ENCODE data around the gene WDCP.
"Not testable (repeated sequence)": the region's sequence is repeated elsewhere in the genome, so short reads cannot be mapped to it uniquely, and the experiment has no call there.

The WDCP gene

GRCh38 chr2:24016376-24016761 is 30.8 kb downstream of the WDCP start:
- no peak overlapping the region for H3K9ac ChIP-seq (ENCODE audit: low read length)
- H4K20me1 ChIP-seq (ENCODE audit: insufficient read depth, low read length), result no peaks in the 10 kb centered on the region
- no peak for DNase-seq
- H3K4me1 ChIP-seq (ENCODE audit: low read length), result no peaks in the 10 kb centered on the region
- H3K4me3 ChIP-seq (ENCODE audit: low read length), result no peak overlapping the region
- H3K27me3 ChIP-seq (replicated peaks; ENCODE audit: insufficient read depth, low read length), result no peaks in the 10 kb centered on the region
- H3K4me2 ChIP-seq (ENCODE audit: low read depth, low read length), result no peak overlapping the region
- no peaks in the 10 kb centered on the region for H3K79me2 ChIP-seq (ENCODE audit: low read length)
- H3K9me2 ChIP-seq (replicated peaks; ENCODE audit: insufficient read depth, low read length), result no peaks in the 10 kb centered on the region
- H3F3A ChIP-seq (ENCODE audit: insufficient read depth, low read length), result no peaks in the 10 kb centered on the region
- no peaks in the 10 kb centered on the region for H3K9me3 ChIP-seq (replicated peaks; ENCODE audit: insufficient read depth, low read length)
- no peak for TF ChIP-seq EZH2 (optimal IDR thresholded peaks at IDR 0.05; ENCODE audit: low read depth, low read length)
- TF ChIP-seq EZH2phosphoT487 (IDR thresholded peaks at IDR 0.05; ENCODE audit: low read length), result no peak
- no peak for TF ChIP-seq CTCF (IDR thresholded peaks at IDR 0.05; ENCODE audit: low read length)
- no peaks in the 10 kb centered on the region for H3K36me3 ChIP-seq (replicated peaks; ENCODE audit: insufficient read depth, low read length)
- no peak overlapping the region for H3K27ac ChIP-seq (ENCODE audit: low read length)
- no peak overlapping the region for H2AFZ ChIP-seq (ENCODE audit: low read length)

- no peak overlapping the region for H2AFZ ChIP-seq (ENCODE audit: low read length)
- no peak overlapping the region for H3K27ac ChIP-seq (ENCODE audit: low read length)
- H3K4me2 ChIP-seq (ENCODE audit: low read depth, low read length), result no peak overlapping the region
- no peaks in the 10 kb centered on the region for H3K36me3 ChIP-seq (replicated peaks; ENCODE audit: insufficient read depth, low read length)
- H3K4me3 ChIP-seq (ENCODE audit: low read length), result no peak overlapping the region
- no peaks in the 10 kb centered on the region for H3K9me2 ChIP-seq (replicated peaks; ENCODE audit: insufficient read depth, low read length)
- H3K27me3 ChIP-seq (replicated peaks; ENCODE audit: insufficient read depth, low read length), result no peaks in the 10 kb centered on the region
- H4K20me1 ChIP-seq (ENCODE audit: insufficient read depth, low read length), result no peaks in the 10 kb centered on the region
- H3F3A ChIP-seq (ENCODE audit: insufficient read depth, low read length), result no peaks in the 10 kb centered on the region
- no peaks in the 10 kb centered on the region for H3K4me1 ChIP-seq (ENCODE audit: low read length)
- no peaks in the 10 kb centered on the region for H3K79me2 ChIP-seq (ENCODE audit: low read length)
- H3K9me3 ChIP-seq (replicated peaks; ENCODE audit: insufficient read depth, low read length), result no peaks in the 10 kb centered on the region
- DNase-seq, result no peak
- no peak for TF ChIP-seq EZH2 (optimal IDR thresholded peaks at IDR 0.05; ENCODE audit: low read depth, low read length)
- no peak for TF ChIP-seq CTCF (IDR thresholded peaks at IDR 0.05; ENCODE audit: low read length)
- TF ChIP-seq EZH2phosphoT487 (IDR thresholded peaks at IDR 0.05; ENCODE audit: low read length), result no peak
- no peak overlapping the region for H3K9ac ChIP-seq (ENCODE audit: low read length)
Measured at GRCh38 chr2:24015562-24016375, 31.4 kb downstream of the WDCP start.

DNA sequence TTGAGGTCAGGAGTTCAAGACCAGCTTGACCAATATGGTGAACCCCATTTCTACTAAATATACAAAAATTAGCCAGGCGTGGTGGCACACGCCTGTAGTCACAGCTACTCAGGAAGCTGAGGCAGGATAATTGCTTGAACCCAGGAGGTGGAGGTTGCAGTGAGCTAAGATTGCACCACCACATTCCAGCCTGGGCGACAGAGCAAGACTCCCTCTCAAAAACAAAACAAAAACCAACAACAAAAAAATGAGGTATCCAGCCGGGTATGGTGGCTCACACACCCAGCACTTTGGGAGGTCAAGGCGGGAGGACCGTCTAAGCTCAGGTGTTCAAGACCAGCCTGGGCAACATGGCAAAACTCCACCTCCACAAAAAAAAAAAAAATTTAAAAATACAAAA is 32.3 kb downstream of the WDCP start:
- H3F3A ChIP-seq (ENCODE audit: insufficient read depth, low read length); H3K27me3 ChIP-seq (replicated peaks; ENCODE audit: insufficient read depth, low read length); H3K4me2 ChIP-seq (ENCODE audit: low read depth, low read length); H3K9me3 ChIP-seq (replicated peaks; ENCODE audit: insufficient read depth, low read length); H3K79me2 ChIP-seq (ENCODE audit: low read length); H3K9me2 ChIP-seq (replicated peaks; ENCODE audit: insufficient read depth, low read length); H3K4me3 ChIP-seq (ENCODE audit: low read length); H3K36me3 ChIP-seq (replicated peaks; ENCODE audit: insufficient read depth, low read length); H2AFZ ChIP-seq (ENCODE audit: low read length); H3K9ac ChIP-seq (ENCODE audit: low read length); DNase-seq; H3K27ac ChIP-seq (ENCODE audit: low read length); H4K20me1 ChIP-seq (ENCODE audit: insufficient read depth, low read length); H3K4me1 ChIP-seq (ENCODE audit: low read length): not testable (repeated sequence)

DNA sequence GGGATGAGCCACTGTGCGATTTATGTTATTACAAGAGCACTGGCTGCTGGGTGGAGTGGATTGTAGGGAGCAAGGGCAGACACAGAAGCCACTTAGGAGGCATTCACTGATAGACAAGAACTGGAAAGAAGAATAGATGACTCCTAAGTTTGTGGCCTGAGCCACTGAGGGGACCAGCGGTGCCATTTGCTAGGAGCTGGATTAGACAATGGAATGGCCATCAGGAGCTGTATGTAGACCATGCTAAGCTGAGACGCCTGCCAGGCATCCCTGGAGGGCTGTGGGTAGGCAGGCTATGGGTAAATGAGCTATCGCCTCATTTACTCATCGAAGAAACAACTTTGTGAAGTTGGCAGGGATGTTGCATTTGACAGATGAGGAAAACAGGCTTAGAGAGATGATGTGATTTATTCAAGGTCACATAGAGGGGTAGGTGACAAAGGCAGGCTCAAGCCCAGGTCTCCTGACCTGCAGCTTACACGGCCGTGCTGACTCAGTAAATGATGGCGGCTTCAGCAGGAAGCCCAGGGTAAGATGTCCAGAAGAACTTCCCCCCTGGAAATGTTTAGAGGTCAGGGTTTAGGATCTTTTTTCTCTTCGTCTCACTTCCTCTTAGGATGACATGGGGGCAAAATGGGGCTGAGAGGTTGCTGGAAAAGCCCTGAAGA is 34.5 kb downstream of the WDCP start:
- Histone ChIP-seq H3K4me3 (ENCODE audit: low read length) (no peak overlapping the region), H3K4me1 (ENCODE audit: low read length) (no peaks in the 10 kb centered on the region), H3K79me2 (ENCODE audit: low read length) (no peaks in the 10 kb centered on the region), H4K20me1 (ENCODE audit: insufficient read depth, low read length) (no peaks in the 10 kb centered on the region), H3K27me3 (replicated peaks; ENCODE audit: insufficient read depth, low read length) (no peaks in the 10 kb centered on the region), H3K27ac (ENCODE audit: low read length) (no peak overlapping the region), H3K4me2 (ENCODE audit: low read depth, low read length) (no peak overlapping the region), H2AFZ (ENCODE audit: low read length) (no peak overlapping the region), H3K9me2 (replicated peaks; ENCODE audit: insufficient read depth, low read length) (no peaks in the 10 kb centered on the region), H3K36me3 (replicated peaks; ENCODE audit: insufficient read depth, low read length) (no peaks in the 10 kb centered on the region), H3K9me3 (replicated peaks; ENCODE audit: insufficient read depth, low read length) (no peaks in the 10 kb centered on the region), H3K9ac (ENCODE audit: low read length) (no peak overlapping the region), H3F3A (ENCODE audit: insufficient read depth, low read length) (no peaks in the 10 kb centered on the region)
- DNase-seq, result no peak
- TF ChIP-seq CTCF (IDR thresholded peaks at IDR 0.05; ENCODE audit: low read length), result no peak
- TF ChIP-seq EZH2 (optimal IDR thresholded peaks at IDR 0.05; ENCODE audit: low read depth, low read length), result no peak
- no peak for TF ChIP-seq EZH2phosphoT487 (IDR thresholded peaks at IDR 0.05; ENCODE audit: low read length)

Data from MM.1S (cell line).